GOT3 (cell line): Measurements from ENCODE around the gene ALDH4A1.
A peak's percentile ranks its signal among the peaks of the same experiment; 100 is the strongest.

Experiments
- DNase-seq: peaks from one replicate; lab custom pipeline; 2025; ENCODE audit warnings: mixed read lengths; lab: John Stamatoyannopoulos, UW

ALDH4A1 gene, protein sequence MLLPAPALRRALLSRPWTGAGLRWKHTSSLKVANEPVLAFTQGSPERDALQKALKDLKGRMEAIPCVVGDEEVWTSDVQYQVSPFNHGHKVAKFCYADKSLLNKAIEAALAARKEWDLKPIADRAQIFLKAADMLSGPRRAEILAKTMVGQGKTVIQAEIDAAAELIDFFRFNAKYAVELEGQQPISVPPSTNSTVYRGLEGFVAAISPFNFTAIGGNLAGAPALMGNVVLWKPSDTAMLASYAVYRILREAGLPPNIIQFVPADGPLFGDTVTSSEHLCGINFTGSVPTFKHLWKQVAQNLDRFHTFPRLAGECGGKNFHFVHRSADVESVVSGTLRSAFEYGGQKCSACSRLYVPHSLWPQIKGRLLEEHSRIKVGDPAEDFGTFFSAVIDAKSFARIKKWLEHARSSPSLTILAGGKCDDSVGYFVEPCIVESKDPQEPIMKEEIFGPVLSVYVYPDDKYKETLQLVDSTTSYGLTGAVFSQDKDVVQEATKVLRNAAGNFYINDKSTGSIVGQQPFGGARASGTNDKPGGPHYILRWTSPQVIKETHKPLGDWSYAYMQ

DNA sequence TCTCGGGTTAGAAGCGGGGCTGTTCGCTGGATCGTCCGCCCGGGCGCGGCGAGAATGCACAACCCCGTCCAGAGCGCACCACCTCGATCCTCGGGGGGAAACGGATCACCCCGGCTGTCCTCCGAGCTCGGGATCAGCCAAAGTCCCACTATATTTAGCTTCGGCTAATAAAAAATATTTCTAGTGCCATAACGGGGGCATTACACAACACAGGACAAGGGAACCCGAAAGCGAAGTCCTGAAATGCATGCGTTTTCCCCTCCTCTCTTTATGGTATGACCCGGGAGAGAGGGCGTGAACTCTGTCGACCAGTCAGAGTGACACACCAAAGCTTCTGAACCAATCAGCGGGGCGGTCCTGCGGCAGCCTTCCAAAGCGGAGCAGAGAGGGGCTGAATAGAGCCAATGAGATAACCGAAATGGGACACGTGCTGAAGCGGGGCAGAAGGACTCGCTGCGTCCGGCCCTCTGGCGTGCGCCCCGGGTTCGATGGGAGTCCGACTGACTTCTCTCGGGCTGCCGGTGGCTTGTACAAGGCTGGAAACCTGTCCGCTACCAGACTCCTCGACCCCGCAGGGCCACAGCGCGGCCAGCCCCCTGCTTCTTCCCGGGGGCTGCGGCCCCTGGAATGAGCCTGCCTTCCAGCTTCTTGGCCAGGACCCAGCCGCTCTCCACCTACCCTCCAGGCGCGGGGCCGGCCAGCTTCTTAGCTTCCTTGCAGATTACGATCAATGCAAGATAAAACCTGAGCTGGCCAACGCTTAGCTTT, at the start of gene ALDH4A1:
Gene ALDH4A1 (minus strand): TSS at position 33 of the 768 bp plus-strand sequence. CDS start 32 bp downstream, at position 1.
- DNase-seq: peak; percentile 85

DNA sequence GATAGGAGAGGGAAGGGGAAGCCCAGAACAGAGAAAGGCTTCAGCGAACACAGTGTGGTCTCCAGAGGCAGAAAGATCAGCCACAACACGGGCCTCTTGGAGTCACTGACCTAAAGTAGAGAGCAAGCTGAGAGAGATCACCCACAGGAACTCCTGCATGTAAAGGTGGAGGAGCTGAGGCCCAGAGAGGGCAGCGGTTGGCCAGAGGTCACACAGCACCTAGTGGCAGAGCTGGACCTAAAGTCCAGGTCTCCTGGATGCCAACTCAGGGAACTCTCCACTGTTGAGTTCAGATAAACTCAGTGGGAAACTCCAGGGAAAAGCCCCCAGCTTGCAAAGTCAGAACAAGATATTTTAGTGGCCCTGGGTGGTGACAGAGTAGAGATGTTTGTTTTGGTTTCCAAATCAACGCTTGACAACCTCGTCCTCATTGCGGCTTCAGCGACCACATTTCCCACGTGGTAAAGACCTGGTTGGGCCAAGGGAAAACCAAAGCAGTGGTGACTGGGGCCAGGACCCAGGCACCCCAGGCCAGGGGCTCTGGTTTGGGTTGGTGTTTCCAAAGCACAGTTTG, 49.5 kb upstream of the ALDH4A1 start:
- no peak for DNase-seq

DNA sequence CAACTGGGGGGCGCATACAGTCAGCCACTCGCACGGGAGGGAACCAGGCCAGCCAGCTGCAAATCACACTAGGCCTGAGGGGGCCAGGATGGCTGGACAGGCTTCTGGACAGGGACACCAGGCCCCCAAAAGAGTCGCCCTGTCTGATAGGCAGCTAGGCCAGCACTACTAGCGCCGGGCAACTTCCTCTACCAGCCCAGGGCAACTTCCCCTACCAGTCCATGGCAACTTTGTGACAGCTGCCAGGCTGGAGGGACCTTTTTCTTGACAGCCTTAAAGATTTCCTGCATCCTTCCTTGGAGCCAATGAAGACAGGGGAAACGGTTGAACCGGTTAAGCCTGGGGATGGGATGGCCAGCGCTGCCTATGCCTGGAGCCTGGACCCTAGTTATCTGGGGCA, 49.1 kb upstream of the ALDH4A1 start:
- DNase-seq: no peak

DNA sequence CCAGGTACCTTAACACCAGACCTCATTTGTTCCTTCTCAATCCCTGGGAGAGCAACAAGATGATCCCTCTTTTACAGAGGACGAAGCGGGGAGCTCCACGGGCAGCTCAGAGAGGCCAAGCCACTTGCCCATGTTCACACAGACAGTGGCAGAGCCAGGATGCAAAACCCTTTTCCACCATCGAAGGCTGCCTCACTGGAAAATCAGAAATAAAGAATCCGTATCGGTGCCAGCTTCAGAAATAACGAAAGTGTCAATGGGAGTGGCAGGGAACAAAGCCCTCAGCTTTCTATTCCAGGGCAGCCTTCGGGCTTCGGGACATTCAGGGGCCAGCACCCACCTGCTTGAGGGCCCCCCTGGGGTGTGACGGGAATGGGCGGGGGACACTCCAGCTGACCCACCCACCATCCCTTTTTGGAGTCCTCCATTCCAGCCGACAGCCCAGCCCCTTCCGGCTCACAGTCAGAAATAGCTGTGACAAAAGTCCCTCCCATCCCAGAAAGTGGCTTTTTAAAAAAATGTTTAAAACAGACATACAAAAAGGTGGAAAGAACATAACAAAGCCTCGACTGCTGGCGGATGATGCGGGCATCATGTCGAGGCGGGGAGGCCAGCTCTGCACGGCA, 48.2 kb upstream of the ALDH4A1 start:
- DNase-seq: no peak

DNA sequence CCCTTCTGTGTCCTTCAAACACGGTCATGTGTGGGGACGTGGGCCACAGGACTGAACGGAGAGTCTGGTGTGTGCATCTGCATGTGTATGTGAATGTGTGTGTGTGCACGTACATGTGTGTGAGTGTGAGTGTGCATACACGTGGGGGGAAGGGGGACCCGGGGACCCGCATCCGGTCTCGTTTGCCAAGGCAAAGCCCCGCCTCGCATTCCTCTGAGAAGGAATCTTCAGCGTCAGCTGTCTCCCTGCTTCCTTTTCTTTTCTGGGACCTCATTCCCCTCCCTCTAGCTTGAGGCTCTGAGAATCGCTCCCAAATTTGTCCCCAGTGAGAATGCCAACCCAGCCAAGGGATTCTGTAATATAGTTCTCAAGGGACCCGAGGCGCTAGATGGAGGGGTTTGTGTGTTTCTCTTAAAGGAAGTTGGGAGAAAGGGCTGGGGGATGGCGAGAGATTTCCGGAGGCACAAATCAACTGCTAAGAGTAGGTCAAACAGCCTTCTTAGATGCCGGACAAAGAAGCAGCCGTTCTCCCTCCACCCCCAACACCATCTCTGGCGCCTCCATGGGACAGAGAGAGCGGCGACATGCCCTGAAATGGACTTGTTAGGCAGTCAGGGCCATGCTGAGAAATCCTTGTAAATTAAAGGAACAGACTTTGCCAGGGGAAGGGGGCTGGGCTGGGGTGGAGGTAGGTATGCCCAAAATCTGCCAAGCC, 47.5 kb upstream of the ALDH4A1 start:
- no peak for DNase-seq

DNA sequence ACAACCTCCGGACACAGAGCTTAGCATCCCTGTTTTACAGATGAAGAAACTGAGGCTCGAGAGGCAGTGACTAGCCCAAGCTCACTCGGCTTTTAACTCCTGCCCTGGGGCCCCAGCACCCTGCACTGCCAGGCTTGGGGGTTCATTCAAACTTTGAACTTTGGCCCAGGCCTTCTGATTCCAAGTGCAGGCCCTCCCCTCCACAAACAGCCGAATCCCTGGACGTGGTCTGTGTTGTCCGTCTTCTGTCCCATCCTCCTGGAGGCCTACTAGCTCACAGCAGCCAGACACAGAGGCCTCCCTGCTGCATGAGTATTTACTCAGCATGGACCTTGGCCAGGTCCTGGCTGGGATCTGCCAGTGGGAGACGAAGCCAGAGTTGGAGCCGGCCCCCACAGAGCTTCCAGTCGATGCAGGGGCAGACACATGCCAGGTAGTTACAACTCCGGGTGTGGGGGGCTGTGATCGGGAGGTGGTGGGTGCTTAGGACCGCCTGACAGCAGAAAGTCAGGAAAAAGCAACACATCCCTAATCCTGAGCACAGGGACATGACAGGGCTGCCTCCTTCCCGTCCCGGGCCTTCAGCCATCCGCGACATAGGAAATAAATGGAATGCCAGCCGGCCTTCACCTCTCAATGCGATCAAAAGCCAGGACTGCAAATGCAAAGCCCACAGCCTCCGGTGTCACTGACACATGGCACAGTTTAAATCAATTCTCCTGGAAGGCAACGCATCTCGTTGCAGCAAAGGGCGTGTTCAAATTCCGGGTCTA, 46.7 kb upstream of the ALDH4A1 start:
- DNase-seq: no peak

DNA sequence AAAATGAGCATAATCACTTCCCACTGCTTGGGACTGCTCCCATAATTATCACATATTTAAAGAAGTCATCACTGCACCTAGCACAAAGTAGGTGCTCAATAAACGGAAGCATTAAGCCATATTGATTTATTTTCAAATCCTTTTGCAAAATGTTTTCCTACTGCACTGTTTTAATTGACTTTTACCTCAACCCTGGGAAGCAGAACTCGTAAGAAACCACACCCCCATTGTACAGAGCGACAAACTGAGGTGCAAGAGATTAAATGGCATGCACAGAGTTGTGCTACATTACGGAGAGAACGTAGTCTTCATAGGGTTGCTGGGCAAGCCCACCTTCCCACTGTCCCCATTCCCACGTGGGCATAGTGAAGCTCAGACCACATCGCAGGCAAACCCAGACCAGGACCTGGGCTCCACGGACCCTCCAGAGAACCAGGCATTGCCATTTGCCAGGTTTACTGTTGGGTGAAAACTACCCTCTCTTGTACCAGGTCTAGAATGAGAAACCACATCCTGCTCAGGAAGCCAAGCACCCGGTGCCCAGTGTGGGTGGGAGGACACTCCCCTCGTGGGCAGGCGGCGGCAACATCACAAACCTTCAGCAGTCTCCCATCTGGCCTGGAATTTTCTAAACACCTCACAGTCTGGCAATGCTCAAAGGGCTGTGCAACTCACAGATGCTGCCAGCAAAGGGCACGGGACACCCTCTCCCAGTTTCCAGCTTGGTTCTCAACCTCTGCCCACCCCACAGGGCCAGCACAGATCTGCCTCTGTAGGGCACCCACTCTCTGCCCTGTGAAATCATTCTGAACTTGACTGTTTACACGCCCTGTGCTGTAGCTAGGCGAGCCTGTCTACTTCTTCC, 45.9 kb upstream of the ALDH4A1 start:
- DNase-seq: no peak

DNA sequence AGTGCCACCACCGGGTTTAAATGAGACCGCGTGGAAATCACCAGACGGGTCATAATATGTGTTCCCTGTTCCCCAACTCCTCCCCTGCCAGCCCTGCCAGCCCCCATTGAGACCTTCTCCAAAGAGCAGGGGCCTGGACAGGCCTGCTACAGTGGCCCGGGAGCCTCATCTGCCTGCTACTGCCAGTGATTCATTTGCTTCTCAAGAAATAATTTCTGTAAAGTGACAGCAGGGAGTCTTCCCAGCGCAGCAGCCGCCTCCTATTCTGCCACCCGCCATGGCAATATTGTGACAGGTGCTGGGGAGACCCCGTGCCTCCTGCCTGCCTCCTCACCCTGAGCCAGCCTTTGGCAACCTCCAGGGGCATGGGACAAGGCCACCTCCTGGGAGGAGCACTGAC, 45.2 kb upstream of the ALDH4A1 start:
- no peak for DNase-seq

DNA sequence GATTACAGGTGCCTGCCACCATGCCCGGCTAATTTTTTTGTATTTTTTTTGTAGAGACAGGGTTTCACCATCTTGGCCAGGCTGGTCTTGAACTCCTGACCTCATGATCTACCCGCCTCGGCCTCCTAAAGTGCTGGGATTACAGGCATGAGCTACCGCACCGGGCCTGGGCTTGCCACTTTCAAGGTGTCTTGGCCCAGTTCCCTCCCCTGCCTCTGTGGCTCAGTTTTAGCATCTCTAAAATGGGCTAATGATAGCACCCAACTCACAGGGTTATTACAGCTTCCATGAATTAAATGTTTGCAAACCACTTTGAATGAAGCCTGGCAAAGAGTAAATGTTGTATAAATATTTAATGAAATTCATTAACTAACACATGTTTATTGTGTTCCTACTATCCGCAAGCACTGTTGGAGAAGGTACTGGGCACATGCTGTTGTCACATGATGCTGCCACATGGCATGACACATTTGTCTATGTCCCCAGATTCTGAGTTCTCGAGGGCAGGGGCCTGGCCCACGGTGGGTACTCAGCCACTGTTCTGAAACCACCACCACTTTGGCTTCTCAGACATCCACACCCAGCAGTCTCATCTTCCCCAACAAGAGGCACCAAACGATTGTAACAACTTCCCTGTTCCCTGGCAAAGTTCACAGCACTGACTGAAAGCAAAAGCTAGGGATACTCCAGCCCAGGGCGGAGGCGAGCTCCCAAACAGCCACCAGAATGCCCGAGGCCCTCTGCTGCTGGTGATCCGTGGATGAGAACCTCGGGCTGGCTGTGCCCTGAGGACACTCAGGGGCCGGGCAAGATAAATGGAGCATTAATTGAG, 44.4 kb upstream of the ALDH4A1 start:
- no peak for DNase-seq

DNA sequence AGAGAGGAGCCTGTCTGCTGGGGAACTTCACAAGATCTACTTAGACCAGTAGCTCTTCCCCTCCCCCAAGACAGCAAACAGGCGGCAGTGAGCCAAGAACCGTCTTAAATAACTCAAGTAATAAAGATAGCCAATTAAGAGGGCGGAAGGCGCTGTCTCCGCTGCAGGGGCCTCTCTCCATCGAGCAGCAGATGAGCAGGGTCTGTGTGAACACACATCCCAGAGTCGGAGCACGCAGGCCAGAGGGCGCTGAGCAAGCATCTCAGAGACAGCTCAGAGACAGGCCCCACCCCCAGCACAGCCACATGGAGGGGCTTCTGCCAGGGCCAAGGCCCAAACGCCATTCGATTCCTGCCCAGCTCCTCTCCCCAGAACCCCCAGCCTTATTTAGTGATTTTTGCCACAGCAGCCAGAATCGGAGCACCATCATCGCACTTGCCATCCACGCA, 43.1 kb upstream of the ALDH4A1 start:
- DNase-seq: no peak

DNA sequence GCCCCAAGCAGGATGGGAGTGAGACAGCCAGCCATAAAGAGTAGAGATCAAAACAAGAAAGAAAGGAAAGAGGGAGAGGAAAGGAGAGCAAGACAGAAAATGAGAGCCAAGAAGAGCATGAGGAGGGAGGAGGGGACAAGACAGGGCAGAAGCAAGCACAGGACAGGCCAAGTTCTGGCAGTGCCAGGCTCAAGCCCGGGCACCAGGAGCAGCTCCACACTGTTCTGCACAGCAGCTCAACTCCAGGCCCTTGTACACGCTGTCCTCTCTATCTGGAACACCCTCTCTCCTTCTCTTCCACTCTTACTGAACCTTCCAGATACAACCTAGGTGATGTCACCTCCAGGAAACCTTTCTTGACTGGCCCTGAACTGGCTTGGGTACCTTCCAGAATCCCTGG, 42.5 kb upstream of the ALDH4A1 start:
- DNase-seq: no peak

DNA sequence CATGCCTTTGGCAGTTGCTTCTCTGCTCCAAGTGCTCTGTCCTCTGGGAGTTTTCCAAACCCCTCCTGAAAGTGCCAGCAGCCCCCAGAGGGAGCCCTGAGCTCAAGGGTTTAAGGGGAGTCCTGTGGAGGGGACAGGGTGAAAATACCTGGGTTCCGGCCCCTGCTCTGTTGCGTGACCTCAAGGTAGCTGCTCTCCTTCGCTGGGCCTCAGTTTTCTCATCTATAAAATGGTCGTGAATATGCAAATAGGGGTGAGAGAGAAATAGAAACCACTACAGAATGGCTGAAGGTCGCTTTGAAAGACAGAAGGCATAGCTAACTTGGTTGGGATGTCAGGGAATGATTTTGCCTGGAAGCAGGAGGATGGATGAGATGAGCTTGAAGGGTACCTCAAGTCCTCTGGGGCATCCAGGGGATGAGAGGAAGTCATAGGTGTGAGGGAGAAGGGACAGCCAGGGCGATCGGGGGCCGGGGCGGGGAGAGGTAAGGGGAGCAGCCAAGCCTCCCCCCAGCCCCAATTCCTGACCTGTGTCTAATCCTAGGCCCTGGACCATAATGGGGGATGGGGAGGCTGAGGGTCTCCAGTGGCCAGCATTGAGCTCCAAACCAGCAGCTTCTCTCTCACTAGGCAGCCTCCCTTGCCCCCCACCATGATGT, 41.7 kb upstream of the ALDH4A1 start:
- no peak for DNase-seq

DNA sequence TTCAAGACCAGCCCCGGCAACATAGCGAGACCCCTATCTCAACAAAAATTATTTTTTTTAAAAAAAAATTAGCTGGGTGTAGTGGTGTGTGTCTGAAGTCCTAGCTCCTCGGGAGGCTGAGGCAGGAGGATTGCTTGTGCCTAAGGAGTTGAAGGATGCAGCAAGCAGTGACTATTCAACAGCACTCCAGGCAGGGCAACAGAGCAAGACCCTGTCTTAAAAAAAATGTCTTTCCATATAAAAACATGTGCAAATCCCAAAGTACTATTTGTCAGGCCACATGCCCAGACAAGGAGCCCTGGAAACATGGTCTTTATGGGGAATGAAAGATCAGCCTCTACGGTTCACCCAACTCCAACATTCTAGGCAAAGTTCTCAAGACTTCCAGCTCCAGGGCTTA, 40.8 kb upstream of the ALDH4A1 start:
- DNase-seq: no peak

DNA sequence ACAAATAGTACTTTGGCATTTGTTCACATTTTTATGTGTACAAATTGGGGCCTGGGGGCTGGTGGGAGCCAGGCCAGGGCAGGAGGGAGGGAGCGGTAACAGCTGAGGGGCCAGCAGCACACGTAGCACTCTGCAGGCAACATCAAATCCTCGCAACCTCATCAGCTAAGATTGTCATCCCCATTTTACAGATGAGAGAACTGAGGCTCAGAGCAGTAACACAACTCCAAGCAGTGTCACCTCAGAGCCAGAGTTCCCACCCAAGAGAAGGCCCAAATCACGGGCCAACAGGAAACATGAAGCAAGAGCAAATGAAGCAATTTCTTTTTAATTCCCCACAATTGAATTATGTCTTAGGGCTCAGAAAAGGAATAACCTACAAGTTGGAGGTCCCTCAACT, 40.0 kb upstream of the ALDH4A1 start:
- no peak for DNase-seq

DNA sequence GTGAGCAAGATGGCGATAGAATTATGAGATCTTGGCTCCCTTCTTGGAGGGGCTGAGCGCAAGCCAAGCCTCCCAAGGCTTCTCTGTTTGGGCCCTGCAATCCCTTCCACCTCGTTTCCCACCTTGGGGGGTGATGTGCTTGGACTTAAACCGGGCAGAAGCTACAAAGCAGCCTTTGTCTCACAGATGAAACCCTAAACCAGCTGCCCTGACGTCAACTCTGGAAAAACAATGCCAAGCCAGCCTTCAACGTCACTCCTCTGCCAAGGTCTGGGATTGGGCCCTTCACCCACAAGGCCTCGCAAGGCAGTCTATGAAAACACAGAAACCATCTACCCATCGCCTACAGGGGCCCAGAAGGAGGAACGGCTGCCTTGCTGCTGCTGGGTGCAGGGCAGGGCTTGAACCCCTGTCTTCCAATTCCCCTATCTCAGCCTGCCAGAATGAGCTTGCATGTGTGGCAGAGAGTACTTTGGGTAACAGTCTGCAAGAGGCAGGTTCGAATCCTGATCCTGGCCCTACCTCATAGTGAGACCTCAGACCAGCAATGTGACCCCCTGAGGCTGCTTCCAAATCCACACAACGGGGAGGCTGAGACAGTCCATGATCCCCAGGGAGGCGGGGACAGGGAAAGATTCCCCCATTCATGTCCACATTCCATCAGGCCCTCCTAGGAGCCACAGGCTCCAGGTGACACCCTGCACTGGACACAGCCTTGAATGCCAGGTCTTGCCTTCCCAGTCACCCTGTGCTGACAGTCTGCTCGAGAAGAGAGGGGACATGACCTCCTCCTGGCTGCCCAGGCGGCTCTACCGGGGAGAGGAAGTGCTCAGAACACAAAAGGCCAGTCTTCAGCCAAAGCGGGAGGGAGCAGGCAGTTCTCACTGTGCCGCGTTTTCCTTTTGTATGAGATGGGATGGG, 39.1 kb upstream of the ALDH4A1 start:
- no peak for DNase-seq

DNA sequence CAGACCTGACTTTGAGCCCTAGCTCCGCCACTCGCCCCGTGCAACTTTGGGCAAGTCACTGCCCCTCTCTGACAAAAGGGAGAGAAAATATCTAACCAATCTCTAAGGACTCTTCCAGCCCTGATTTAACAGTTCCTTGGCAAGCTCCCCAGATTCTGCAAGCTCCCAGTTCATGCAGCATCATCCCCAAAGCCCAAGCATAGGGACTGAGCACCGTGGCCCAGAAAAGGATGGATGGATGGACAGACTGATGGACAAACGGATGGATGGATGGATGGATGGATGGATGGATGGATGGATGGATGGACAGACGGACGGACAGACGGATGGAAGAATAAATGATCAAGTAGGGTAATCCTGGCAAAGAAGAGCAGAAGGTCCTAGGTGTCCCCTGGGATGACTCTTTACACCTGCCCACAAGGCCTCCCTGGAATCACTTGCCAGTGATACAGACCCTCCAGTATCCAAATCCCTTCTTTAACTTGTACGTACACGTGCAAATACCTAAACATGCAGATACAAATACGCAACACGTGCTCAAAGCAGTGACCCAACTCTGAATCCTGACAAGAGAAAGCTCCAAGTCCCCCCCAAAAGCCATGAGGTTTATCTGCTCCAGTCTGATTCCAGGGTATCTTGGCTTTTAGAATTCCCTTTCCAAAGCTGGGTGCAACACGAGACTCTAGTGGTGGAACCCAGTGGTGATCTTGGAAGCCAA, 38.1 kb upstream of the ALDH4A1 start:
- no peak for DNase-seq
